GM21619 (cell line): ENCODE results near the gene ATAD2B.

Source experiments
- ATAC-seq: cut with Tn5 transposase; IDR thresholded peaks from one replicate; pipeline ENCODE4 v1.9.1; 2021; ENCODE audit not compliant: unreplicated experiment

The ATAD2B gene

DNA sequence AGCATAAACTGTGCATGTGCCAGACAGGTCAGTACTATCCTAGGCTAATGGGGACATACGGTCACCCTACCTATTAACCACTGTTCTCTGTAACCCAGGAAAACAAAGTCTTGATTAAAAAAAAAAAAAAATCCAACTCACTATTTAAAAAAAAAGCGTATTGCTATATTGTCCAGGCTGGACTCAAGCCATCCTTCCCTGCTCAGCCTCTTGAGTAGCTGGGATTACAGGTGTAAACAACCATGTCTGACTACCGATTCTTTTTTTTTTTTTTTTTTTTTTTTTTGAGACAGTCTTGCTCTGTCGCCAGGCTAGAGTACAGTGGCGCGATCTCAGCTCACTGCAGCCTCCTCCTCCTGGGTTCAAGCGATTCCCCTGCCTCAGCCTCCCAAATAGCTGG lies 11.6 kb downstream of the ATAD2B start:
- no peak for ATAC-seq

DNA sequence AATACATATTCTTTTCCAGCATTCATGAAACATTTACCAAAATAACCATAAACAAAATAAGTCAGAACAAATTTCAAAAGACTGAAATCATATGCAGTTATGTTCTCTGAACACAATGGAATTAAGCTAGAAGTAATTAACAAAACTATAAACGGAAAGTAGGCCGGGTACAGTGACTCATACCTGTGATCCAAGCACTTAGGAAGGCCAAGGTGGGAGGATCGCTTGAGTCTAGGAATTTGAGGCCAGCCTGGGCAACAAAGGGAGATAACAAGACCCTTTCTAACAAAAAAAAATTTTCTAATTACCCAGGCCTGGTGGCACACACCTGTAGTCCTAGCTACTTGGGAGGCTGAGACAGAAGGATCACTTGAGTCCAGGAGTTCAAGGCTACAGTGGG lies 14.9 kb downstream of the ATAD2B start:
- ATAC-seq, result no peak

DNA sequence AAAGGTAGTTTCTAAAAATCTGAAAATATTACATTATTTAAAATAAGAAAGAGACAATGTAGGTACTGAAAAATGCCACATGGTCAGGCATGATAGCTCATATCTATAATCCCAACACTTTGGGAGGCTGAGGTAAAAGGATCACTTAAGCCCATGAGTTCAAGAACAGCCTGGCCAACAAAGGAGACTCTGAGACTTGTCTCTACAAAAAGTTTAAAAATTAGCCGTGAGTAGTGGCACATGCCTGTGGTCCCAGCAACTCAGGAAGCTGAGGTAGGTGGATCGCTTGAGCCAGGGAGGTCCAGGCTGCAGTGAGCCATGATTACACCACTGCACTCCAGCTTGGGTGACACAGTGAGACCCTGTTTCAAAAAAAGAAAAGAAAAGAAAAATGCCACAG lies 21.8 kb downstream of the ATAD2B start:
- no peak for ATAC-seq

DNA sequence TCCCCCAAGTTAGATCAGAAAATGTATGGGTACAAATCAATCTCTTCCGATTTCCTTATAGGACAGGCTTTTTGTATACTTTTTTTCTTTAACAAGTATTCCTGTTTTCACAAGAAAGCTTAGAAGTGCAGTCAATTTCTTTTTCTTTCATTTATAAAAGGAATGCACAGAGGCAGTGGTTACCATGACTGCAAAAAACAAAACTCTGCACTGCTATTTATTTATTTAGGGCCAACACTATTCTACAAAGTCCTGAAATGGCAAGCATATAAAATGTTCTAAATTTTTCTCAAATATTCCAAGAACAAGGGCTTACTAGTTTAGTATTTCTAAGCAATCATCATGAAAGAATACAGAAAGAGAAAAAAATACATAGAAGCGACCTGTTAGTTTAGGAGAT lies 22.2 kb downstream of the ATAD2B start:
- ATAC-seq, result no peak

DNA sequence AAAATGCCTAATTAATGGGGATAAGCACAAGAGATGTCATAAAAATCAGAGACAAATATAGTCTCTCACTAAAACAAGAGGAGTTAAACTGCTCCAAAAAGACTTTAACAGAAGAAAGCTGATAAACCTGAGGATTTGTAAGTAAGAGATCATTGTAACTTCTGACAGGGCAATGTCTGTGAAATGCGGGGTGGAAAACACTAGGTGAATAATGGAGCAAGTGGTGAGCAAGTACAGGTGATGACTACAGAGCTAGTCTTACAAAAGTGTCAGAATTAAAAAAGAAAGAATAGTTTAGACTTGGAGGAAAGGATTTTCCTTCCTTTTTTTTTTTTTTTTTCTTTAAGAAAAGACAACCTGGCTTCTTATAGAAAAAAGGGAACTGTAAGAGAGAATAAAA lies 22.7 kb downstream of the ATAD2B start:
- no peak for ATAC-seq

DNA sequence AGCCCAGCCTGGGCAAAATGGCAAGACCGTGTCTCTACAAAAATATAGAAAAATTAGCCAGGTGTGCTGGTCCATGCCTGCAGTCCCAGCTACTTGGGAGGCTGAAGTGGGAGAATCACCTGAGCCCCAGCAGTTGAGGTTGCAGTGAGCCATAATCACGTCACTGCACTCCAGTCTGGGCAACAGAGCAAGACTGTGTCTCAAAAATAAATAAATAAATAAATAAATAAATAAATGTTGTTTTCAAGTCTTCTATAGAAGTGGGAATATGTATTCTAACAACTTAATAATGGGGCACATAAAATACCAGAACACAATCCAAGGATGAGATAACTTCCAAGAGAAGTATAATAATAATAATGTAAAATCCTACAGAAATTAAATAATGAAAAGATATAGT lies 23.9 kb downstream of the ATAD2B start:
- no peak for ATAC-seq

DNA sequence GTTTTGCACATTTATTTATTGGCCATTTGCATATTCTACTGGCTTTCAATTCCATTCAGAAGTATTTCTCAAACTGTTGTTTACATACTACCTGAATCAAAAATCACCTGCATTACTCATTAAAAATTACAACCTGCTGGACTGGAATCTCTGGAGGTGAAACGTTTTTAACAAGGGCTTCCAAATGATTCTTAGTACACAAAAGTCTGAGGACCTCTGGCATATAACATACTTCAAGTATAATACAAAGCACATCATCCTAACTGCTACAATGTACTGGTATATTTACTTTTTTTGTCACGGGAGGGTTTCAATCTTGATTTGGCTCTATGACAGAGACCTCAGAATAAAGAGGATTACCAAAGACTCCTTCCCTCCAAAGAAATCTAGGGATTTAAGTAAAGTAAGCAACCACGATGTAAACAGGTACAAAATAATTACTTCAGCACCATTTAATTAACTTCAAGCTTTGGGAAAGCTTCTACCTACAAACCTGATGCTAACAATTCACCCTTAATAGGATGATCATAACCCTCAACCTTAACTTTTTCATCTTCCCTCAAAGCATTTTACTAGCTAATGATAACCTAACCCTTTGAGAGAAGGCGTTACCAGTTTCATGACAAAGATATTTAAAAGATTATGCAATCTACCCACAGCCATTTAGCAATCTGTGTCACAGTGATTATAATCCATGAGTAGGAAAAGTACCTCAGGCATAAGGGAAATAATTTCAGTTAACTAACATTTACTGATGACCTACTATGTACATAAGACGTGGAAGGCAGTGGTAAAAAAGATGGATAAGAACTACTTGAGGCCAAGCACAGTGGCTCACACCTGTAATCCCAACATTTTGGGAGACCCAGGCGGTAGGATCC lies 24.7 kb downstream of the ATAD2B start:
- ATAC-seq, result no peak

DNA sequence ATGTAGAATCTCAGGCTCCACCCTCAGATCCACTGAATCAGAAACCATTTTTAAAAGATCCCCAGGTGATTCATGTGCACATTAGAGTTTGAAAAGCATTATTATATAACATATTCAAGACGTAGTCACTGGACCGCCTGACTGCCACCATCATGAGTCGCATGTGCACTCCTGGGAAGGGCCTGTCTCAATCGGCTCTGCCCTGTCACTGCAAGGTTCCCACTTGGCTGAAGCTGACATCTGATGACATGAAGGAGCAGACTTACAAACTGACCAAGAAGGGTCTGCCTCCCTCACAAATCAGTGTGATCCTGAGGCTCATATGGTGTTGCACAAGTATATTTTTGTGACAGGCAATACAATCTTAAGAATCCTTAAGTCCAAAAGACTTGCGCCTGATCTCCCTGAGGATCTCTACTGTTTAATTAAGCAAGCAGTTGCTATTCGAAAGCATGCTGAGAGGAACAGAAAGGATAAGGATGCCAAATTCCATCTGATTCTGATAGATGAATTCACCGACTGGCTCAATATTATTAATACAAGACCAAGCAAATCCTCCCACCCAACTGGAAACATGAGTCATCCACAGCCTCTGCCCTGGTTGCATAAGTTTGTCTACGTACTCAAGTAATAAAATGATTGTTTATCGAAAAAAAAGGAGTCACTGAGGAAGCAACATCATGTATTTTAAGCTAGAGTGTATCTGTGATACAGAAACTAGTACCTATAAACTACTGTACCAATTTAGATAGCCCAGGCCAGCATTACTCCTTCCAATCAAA lies 26.2 kb downstream of the ATAD2B start:
- no peak for ATAC-seq

DNA sequence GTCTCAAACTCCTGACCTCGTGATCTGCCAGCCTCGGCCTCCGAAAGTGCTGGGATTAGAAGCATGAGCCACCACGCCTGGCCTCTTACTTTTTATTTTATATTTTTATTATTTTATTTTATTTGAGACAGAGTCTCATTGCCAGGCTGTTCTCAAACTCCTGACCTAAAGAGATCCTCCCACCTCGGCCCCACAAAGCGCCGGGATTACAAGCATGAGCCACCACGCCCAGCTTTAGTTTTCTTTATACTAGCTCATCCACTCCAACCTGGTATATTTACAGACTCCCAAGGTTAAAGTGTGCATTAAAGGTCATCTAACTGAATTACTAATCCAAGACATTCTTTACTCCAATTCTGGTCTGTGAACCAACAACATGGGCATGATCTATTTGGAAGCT lies 26.8 kb downstream of the ATAD2B start:
- no peak for ATAC-seq

DNA sequence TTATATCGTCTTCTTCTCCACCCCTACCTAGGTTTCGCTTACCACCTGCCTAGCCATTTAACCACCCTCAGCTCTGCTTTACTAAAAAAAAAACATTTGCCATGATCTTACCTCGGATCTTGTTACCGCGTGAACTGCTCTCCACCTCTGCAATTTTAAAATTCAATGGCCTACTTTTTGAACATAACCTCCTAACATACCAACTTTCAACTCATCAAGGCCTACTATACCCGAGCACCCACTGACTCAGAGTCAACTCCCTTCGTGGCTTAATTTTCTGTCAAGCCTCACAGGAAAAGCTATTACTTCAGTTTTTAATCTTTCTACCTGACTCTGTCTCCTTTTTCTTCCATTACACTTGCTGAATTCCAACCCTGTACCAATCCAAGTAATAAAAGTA lies 55.7 kb downstream of the ATAD2B start:
- ATAC-seq, result no peak

DNA sequence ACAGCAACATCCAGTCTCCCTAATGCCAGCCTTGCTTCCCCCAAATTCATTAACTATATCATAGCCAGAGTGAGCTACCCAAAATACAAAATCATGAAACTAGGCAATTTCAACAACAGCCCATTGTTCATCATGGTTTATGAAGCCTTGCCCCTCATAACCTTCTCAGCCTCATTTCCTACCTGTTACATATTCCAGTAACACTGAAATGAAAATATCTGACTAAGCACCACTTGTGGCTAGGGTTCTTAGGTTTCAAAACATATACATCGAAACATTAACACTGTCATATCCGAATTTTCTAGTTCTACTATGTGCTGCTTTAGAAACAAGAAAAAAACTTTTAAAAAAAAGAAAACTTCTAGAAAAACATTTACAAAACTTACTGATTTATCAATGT lies 59.5 kb downstream of the ATAD2B start:
- no peak for ATAC-seq

DNA sequence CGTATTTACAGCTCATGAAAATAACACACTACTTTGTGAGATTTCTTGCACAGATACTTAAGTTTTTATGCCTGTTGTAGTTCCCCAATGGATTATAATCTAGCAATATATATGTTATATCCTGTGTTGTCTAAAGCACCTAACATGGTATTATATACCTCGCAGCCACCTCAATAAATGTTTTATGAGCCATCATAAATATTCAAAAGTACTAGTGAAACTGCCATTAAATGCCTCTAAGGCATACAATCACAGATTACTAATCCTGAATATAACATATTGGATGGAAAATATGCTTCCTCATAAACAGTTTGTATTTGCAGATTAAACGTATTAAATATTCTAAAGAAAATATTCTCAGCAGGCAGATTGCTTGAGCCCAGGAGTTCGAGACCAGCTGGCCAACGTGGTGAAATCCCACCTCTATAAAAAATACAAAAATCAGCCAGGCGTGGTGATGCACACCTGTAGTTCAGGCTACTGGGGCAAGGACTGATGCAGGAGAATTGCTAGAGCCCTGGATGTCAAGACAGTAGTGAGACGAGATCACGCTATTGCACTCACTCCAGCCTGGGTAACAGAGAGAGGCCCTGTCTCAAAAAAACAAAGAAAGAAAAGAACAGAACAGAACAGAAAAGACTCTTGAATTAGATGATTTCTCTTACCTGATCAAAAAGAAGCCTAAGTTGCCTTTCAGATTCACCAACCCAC lies 64.1 kb downstream of the ATAD2B start:
- ATAC-seq, result no peak

DNA sequence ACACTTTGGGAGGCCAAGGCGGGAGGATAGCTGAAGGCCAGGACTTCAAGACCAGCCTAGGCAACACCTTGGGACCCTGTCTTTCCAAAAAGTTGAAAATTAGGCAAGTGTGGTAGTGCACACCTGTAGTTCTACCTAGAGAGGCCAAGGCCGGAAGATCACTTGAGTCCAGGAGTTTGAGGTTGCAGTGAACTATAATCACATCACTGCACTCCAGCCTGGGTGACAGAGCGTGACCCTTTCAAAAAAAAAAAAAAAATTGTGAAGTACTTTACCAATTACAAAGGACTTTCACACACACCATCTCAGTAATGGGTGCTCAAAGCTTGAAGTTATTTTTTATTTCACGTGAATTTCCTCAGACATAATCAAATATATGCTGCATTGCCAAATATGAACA lies 65.0 kb downstream of the ATAD2B start:
- ATAC-seq, result no peak

DNA sequence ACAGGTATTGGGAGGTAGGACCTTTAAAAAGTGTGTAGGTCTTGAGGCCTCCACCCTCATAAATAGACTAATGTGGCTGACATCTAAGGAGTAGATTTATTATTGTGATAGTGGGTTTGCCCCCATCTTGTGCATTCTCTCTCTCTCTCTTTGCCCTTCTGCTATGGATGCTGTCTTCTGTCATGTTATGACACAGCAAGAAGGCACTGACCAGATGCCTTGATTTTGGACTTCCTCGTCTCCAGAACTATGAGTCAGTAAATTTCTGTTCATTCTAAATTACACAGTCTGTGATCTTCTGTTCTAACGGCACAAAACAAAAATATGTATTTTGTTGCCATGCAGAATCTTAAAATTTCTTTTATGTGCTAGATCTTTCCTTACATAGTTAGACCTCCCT lies 66.9 kb downstream of the ATAD2B start:
- ATAC-seq, result no peak

DNA sequence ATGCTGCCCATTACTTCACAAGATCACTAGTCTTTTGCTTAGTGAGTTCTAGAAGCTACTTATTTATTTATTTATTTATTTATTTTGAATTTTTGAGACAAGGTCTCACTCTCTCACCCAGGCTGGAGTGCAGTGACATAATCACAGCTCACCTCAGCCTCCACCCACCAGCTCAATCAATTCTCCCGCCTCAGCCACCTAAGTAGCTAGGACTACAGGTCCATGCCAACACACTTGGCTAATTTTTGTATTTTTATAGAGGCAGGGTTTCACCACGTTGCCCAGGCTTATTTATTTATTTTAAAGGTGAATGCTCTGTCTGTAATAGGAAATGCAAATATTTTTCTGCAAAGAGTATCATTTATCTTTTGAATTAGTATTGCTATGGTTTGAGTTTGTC lies 67.7 kb downstream of the ATAD2B start:
- ATAC-seq, result no peak

DNA sequence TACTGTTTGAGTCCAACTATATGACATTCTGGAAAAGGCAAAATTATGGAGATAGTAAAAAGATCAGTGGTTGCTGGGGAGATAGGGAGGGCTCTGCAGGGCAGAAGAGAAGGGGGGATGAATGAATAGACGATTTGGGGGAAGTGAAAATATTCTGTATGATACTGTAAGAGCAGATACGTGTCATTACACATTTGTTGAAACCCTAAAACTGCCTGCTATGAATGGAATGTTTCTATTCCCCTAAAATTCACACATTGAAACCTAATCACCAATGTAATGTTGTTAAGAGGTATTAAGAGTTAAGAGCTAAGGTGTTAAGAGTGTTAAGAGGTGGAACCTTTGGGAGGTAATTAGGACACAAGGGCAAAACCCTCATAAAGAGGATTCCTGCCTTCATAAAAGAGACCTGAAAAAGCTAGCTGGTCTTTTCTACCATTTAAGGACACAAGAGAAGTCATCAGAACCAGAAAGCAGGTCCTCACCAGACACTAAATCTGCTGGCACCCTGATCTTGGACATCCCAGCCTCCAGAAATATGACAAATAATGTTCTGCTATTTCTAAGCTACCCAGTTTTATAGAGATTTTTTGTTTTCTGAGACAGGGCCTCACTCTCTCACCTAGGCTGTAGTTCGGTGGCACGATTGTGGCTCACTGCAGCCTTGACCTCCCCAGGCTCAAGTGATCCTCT lies 76.2 kb downstream of the ATAD2B start:
- peak; percentile 78 for ATAC-seq

DNA sequence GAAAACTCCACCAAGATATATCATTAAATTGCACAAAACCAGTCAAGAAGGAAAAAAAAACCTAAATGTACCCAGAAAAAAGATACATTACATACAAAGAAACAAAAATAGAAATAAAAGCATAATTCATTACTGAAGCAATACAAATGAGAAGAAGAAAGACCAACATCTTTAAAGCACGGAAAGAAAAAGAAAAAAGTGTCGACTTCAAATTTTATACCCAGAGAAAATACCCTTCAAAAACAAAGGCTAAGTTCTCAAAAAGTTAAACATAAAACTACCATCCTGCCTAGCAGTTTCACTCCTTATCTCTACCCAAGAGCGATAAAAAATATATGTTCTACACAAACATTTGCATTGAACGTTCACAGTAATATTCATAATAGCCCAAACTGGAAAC lies 82.0 kb downstream of the ATAD2B start:
- no peak for ATAC-seq

DNA sequence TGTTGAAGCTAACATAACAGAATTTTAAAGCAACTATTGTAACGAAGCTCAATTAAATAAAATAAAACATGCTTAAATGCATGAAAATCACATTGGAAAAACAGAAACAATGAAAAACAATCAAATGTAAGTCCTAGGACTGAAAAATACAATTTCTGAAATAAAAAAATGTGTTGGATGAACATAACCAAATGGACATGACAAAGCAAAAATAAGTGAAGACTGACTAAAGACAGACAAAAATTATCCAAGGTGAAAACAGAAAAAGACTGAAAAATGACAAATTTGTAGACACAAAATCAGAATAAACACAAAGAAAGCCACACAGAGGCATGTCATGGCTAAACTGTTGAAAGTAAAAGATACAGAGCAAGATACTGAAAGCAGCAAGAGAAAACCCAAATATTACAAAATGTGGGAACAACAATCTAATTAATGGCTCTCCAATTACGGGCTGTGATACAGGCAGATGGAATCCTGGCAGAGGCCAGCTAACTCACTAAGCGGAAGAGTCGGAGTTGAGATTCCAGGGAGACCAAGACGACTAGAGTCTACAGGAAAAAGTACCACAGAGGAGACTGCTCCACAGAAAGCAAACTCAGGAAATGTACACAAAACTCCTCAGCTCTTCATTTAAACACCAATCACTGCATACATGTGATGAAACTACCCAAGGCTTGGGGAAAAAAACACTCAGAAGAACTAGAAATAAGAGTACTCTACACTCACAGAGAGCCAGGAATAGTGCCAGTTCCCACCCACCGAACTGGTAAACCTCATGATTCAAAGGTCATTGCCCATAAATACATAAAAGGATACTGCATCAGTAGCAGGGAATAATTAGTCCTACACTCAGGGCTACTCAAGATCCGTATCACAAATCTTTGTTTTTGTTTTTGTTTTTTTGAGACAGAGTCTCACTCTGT lies 83.6 kb downstream of the ATAD2B start:
- no peak for ATAC-seq

DNA sequence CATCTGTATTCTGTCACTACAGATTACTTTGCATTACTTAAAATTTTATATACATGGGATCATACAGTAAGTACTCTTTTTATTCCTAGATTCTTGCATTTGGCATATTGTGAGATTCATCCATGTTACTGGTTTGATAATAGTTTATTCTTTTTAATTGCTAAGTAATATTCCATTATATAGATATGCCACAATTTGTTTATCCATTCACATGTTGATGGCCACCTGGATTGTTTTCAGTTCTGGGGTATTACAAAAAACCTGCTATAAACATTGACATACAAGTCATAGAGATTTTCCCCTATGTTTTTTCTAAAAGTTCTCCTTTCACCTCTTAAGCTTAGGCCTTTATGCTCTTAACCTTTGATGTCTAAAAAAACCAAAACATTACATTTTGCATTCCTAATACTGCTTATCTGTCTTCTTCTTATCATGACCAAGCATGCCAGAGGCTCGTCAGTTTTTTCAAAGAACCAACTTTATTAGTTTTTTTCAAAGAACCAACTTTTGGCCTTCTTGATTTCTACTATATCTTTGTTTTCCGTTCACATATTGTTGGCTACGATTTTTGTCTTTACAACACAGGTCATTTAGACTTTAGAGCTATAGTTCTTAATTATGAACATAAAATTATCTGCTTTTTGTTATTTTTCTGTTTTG lies 86.9 kb downstream of the ATAD2B start:
- no peak for ATAC-seq

DNA sequence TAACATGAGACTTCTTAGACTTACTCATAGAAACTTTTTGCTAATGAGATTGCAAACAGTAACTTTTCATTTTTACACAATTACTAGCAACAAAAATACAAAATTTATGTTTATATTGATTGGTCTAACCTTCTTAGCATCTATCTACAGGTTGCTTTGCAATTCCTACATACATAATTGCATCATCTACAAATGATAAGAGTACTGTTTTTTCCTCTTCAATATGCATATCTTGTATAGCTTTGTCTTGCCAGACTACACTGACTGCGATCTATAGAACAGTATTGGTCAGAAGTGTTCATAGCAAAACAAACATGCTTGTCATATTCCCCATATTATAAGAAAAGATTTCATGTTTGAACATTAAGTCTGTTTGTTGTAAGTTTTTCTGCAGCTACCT lies 87.9 kb downstream of the ATAD2B start:
- ATAC-seq, result no peak
